ENCODE measurements around the gene LILRB2. TPM values are rescaled to one million over a fixed set of nuclear protein-coding genes. Genes with fewer than 3 reads are reported as not detected.
"Not testable (repeated sequence)": the region's sequence is repeated elsewhere in the genome, so short reads cannot be mapped to it uniquely, and the experiment has no call there.

Gene LILRB2
- total RNA-seq, 1 experiment from 2014 or later = not detected

- Histone ChIP-seq H3K4me2 (ENCODE audit: low read length) (no peak overlapping the region), H2AFZ (ENCODE audit: low read depth, low read length, poor library complexity, severe bottlenecking) (no peak overlapping the region), H3K9ac (ENCODE audit: low read length) (no peak overlapping the region), H3K36me3 (ENCODE audit: control insufficient read depth in 1 of 2, insufficient read depth in 2 of 2, low read length in 2 of 2) (no peaks in the 10 kb centered on the region), H4K20me1 (ENCODE audit: insufficient read depth) (no peaks in the 10 kb centered on the region), H3K4me1 (ENCODE audit: control insufficient read depth in 1 of 2, insufficient read depth in 2 of 2, low read length in 2 of 2) (no peaks in the 10 kb centered on the region), H3K79me2 (ENCODE audit: insufficient read depth, low read length) (no peaks in the 10 kb centered on the region), H3K27ac (ENCODE audit: low read depth, low read length) (no peak overlapping the region), H3K9me2 (ENCODE audit: insufficient read depth) (no peaks in the 10 kb centered on the region), H3K9me3 (ENCODE audit: control insufficient read depth in 1 of 2, insufficient read depth in 1 of 2, low read depth in 1 of 2, low read length in 2 of 2) (no peaks in the 10 kb centered on the region), H3K4me3 (replicated peaks in 1 of 2; ENCODE audit: low read depth in 1 of 2, low read length in 2 of 2) (no peak overlapping the region), H3K27me3 (ENCODE audit: insufficient read depth, low read length) (peaks cover 13% of the 10 kb centered on the region; the same call in 1 of the 2 replicates)
- RAD21 ChIA-PET (ENCODE audit: low non-redundant PET in 1 of 2, low total read pairs in 2 of 2, uncharacterized antibody in 2 of 2, unreplicated experiment in 2 of 2) = no interaction called here
- DNase-seq (ENCODE audit: low read depth, low spot score) (no peak), ATAC-seq (no peak)
- no peak for TF ChIP-seq ZNF274 (IDR thresholded peaks at IDR 0.05; ENCODE audit: low read depth, low read length)
- no peak for TF ChIP-seq CEBPB (IDR thresholded peaks at IDR 0.05; ENCODE audit: low read depth)
- TF ChIP-seq POLR2A (IDR thresholded peaks at IDR 0.05; ENCODE audit: borderline replicate concordance, extremely low read depth, insufficient read depth, insufficient read length) = no peak
- TF ChIP-seq SP1 (IDR thresholded peaks at IDR 0.05; ENCODE audit: low read depth) = no peak
- TF ChIP-seq YY1 (IDR thresholded peaks at IDR 0.05; ENCODE audit: extremely low read depth, insufficient replicate concordance, low read depth, low read length) = no peak
- no peak for TF ChIP-seq EZH2 (IDR thresholded peaks at IDR 0.05)
- TF ChIP-seq JUND (IDR thresholded peaks at IDR 0.05) = no peak
- TF ChIP-seq CTCF (IDR thresholded peaks at IDR 0.05 in 2 of 3, conservative IDR thresholded peaks at IDR 0.05 in 1 of 3; ENCODE audit: borderline replicate concordance in 1 of 3, insufficient read depth in 1 of 3, low read depth in 2 of 3, low read length in 2 of 3) = no peak
- TF ChIP-seq MAX (IDR thresholded peaks at IDR 0.05) = no peak
- no peak for TF ChIP-seq ZFX (IDR thresholded peaks at IDR 0.05)
- no peak for TF ChIP-seq EZH2phosphoT487 (IDR thresholded peaks at IDR 0.05; ENCODE audit: borderline replicate concordance)
- no peak for TF ChIP-seq CBX3 (IDR thresholded peaks at IDR 0.05; ENCODE audit: low read depth)
- TF ChIP-seq SIN3A (IDR thresholded peaks at IDR 0.05; ENCODE audit: low read depth) = no peak
- intact Hi-C loops (cut with micrococcal nuclease) = no loop called here
- CTCF ChIA-PET = no interaction called here
- BruUV-seq (replicated peaks) = no TSS peak
- POLR2A ChIA-PET = no interaction called here
Measured at GRCh38 chr19:54275951-54276350, 5.0 kb downstream of the LILRB2 start.

GRCh38 chr19:54274516-54274915 lies 6.4 kb downstream of the LILRB2 start:
- DNase-seq (ENCODE audit: low read depth, low spot score); H3K79me2 ChIP-seq (ENCODE audit: insufficient read depth, low read length); BruUV-seq (replicated peaks); H3K4me2 ChIP-seq (ENCODE audit: low read length); POLR2A ChIA-PET; H3K9ac ChIP-seq (ENCODE audit: low read length); intact Hi-C loops (cut with micrococcal nuclease); H3K9me2 ChIP-seq (ENCODE audit: insufficient read depth); H2AFZ ChIP-seq (ENCODE audit: low read depth, low read length, poor library complexity, severe bottlenecking); H3K36me3 ChIP-seq (ENCODE audit: control insufficient read depth in 1 of 2, insufficient read depth in 2 of 2, low read length in 2 of 2); H4K20me1 ChIP-seq (ENCODE audit: insufficient read depth); CTCF ChIA-PET; H3K4me3 ChIP-seq (replicated peaks in 1 of 2; ENCODE audit: low read depth in 1 of 2, low read length in 2 of 2); H3K4me1 ChIP-seq (ENCODE audit: control insufficient read depth in 1 of 2, insufficient read depth in 2 of 2, low read length in 2 of 2); ATAC-seq; RAD21 ChIA-PET (ENCODE audit: low non-redundant PET in 1 of 2, low total read pairs in 2 of 2, uncharacterized antibody in 2 of 2, unreplicated experiment in 2 of 2); H3K27ac ChIP-seq (ENCODE audit: low read depth, low read length); H3K9me3 ChIP-seq (ENCODE audit: control insufficient read depth in 1 of 2, insufficient read depth in 1 of 2, low read depth in 1 of 2, low read length in 2 of 2); H3K27me3 ChIP-seq (ENCODE audit: insufficient read depth, low read length): not testable (repeated sequence)

Measured in HCT116 (cell line).